ENCODE measurements around the gene SUCLG2.
"Not testable (repeated sequence)": the region's sequence is repeated elsewhere in the genome, so short reads cannot be mapped to it uniquely, and the experiment has no call there.

SUCLG2 gene

GRCh38 chr3:67584608-67585007 is 69.8 kb downstream of the SUCLG2 start:
- H3K4me1 ChIP-seq (ENCODE audit: control insufficient read depth, low read depth, low read length); DNase-seq; H3K4me2 ChIP-seq (ENCODE audit: low read length); H4K8ac ChIP-seq (ENCODE audit: low read depth, low read length); H3K4me3 ChIP-seq (ENCODE audit: low read length); H3K9ac ChIP-seq (ENCODE audit: low read length); H3K79me2 ChIP-seq (ENCODE audit: control insufficient read depth, insufficient read depth, low read length); H4K5ac ChIP-seq (ENCODE audit: low read length); H2BK15ac ChIP-seq (replicated peaks; ENCODE audit: low read depth); H3K36me3 ChIP-seq (ENCODE audit: control insufficient read depth, insufficient read depth, low read length); H3K27me3 ChIP-seq (ENCODE audit: insufficient read depth, low read length, poor library complexity); H3K23ac ChIP-seq (ENCODE audit: low read length); H2AK5ac ChIP-seq (ENCODE audit: low read length); H2BK5ac ChIP-seq (ENCODE audit: low read length); H2BK120ac ChIP-seq (ENCODE audit: low read depth, low read length); H3K79me1 ChIP-seq (ENCODE audit: low read length); H3K56ac ChIP-seq (ENCODE audit: low read length); H3K4ac ChIP-seq (ENCODE audit: low read depth, low read length); H3K18ac ChIP-seq (ENCODE audit: low read length); H3K27ac ChIP-seq (ENCODE audit: low read depth, low read length): not testable (repeated sequence)
- no CpG with 5 or more reads among the region's 3 CpGs for WGBS (ENCODE audit: extremely low coverage, insufficient coverage, low lambda C conversion rate)

- Histone ChIP-seq H3K4me1 (ENCODE audit: control insufficient read depth, low read depth, low read length) (no peaks in the 10 kb centered on the region), H3K79me1 (ENCODE audit: low read length) (no peaks in the 10 kb centered on the region), H3K4ac (ENCODE audit: low read depth, low read length) (no peak overlapping the region), H2BK15ac (replicated peaks; ENCODE audit: low read depth) (no peak overlapping the region), H4K8ac (ENCODE audit: low read depth, low read length) (no peak overlapping the region), H3K9ac (ENCODE audit: low read length) (no peak overlapping the region), H2AK5ac (ENCODE audit: low read length) (no peak overlapping the region), H3K27me3 (ENCODE audit: insufficient read depth, low read length, poor library complexity) (no peaks in the 10 kb centered on the region), H3K4me2 (ENCODE audit: low read length) (no peak overlapping the region), H3K23ac (ENCODE audit: low read length) (no peak overlapping the region), H3K27ac (ENCODE audit: low read depth, low read length) (no peak overlapping the region), H3K79me2 (ENCODE audit: control insufficient read depth, insufficient read depth, low read length) (no peaks in the 10 kb centered on the region), H4K5ac (ENCODE audit: low read length) (no peak overlapping the region), H3K56ac (ENCODE audit: low read length) (no peak overlapping the region), H2BK5ac (ENCODE audit: low read length) (no peak overlapping the region), H3K4me3 (ENCODE audit: low read length) (no peak overlapping the region), H3K18ac (ENCODE audit: low read length) (no peak overlapping the region), H2BK120ac (ENCODE audit: low read depth, low read length) (no peak overlapping the region), H3K36me3 (ENCODE audit: control insufficient read depth, insufficient read depth, low read length) (no peaks in the 10 kb centered on the region)
- no peak for DNase-seq
- no CpG with 5 or more reads among the region's 6 CpGs for WGBS (ENCODE audit: extremely low coverage, insufficient coverage, low lambda C conversion rate)
Measured at GRCh38 chr3:67580430-67581000, 73.9 kb downstream of the SUCLG2 start.

GRCh38 chr3:67578416-67578815 is 76.0 kb downstream of the SUCLG2 start:
- no peak overlapping the region for H3K4me2 ChIP-seq (ENCODE audit: low read length)
- whole genome bisulfite sequencing (ENCODE audit: extremely low coverage, insufficient coverage, low lambda C conversion rate), result no CpG with 5 or more reads among the region's 5 CpGs
- no peak overlapping the region for H3K9ac ChIP-seq (ENCODE audit: low read length)
- H3K79me1 ChIP-seq (ENCODE audit: low read length), result no peaks in the 10 kb centered on the region
- H3K79me2 ChIP-seq (ENCODE audit: control insufficient read depth, insufficient read depth, low read length), result no peaks in the 10 kb centered on the region
- no peak overlapping the region for H2BK5ac ChIP-seq (ENCODE audit: low read length)
- H3K27me3 ChIP-seq (ENCODE audit: insufficient read depth, low read length, poor library complexity), result no peaks in the 10 kb centered on the region
- no peak overlapping the region for H2BK120ac ChIP-seq (ENCODE audit: low read depth, low read length)
- H3K4me3 ChIP-seq (ENCODE audit: low read length), result no peak overlapping the region
- H3K18ac ChIP-seq (ENCODE audit: low read length), result no peak overlapping the region
- H4K8ac ChIP-seq (ENCODE audit: low read depth, low read length), result no peak overlapping the region
- no peaks in the 10 kb centered on the region for H3K36me3 ChIP-seq (ENCODE audit: control insufficient read depth, insufficient read depth, low read length)
- no peak overlapping the region for H3K27ac ChIP-seq (ENCODE audit: low read depth, low read length)
- H3K56ac ChIP-seq (ENCODE audit: low read length), result no peak overlapping the region
- no peak overlapping the region for H4K5ac ChIP-seq (ENCODE audit: low read length)
- H3K23ac ChIP-seq (ENCODE audit: low read length), result no peak overlapping the region
- peak; percentile 56 for DNase-seq
- H2AK5ac ChIP-seq (ENCODE audit: low read length), result no peak overlapping the region
- no peaks in the 10 kb centered on the region for H3K4me1 ChIP-seq (ENCODE audit: control insufficient read depth, low read depth, low read length)
- no peak overlapping the region for H2BK15ac ChIP-seq (replicated peaks; ENCODE audit: low read depth)
- H3K4ac ChIP-seq (ENCODE audit: low read depth, low read length), result no peak overlapping the region

GRCh38 chr3:67576441-67576840 is 78.0 kb downstream of the SUCLG2 start:
- Histone ChIP-seq H4K8ac (ENCODE audit: low read depth, low read length) (no peak overlapping the region), H3K18ac (ENCODE audit: low read length) (no peak overlapping the region), H3K4me2 (ENCODE audit: low read length) (no peak overlapping the region), H2BK15ac (replicated peaks; ENCODE audit: low read depth) (no peak overlapping the region), H3K36me3 (ENCODE audit: control insufficient read depth, insufficient read depth, low read length) (no peaks in the 10 kb centered on the region), H3K27me3 (ENCODE audit: insufficient read depth, low read length, poor library complexity) (no peaks in the 10 kb centered on the region), H3K4me1 (ENCODE audit: control insufficient read depth, low read depth, low read length) (no peaks in the 10 kb centered on the region), H3K79me1 (ENCODE audit: low read length) (no peaks in the 10 kb centered on the region), H3K4me3 (ENCODE audit: low read length) (no peak overlapping the region), H2BK120ac (ENCODE audit: low read depth, low read length) (no peak overlapping the region), H2AK5ac (ENCODE audit: low read length) (no peak overlapping the region), H3K9ac (ENCODE audit: low read length) (no peak overlapping the region), H3K27ac (ENCODE audit: low read depth, low read length) (no peak overlapping the region), H3K4ac (ENCODE audit: low read depth, low read length) (no peak overlapping the region), H2BK5ac (ENCODE audit: low read length) (no peak overlapping the region), H3K56ac (ENCODE audit: low read length) (no peak overlapping the region), H4K5ac (ENCODE audit: low read length) (no peak overlapping the region), H3K23ac (ENCODE audit: low read length) (no peak overlapping the region), H3K79me2 (ENCODE audit: control insufficient read depth, insufficient read depth, low read length) (no peaks in the 10 kb centered on the region)
- DNase-seq, result no peak
- no CpG with 5 or more reads among the region's 3 CpGs for WGBS (ENCODE audit: extremely low coverage, insufficient coverage, low lambda C conversion rate)

- Histone ChIP-seq H3K4me1 (ENCODE audit: control insufficient read depth, low read depth, low read length) (no peaks in the 10 kb centered on the region), H3K4ac (ENCODE audit: low read depth, low read length) (no peak overlapping the region), H2BK120ac (ENCODE audit: low read depth, low read length) (no peak overlapping the region), H2BK15ac (replicated peaks; ENCODE audit: low read depth) (no peak overlapping the region), H3K56ac (ENCODE audit: low read length) (no peak overlapping the region), H3K4me2 (ENCODE audit: low read length) (no peak overlapping the region), H3K27me3 (ENCODE audit: insufficient read depth, low read length, poor library complexity) (no peaks in the 10 kb centered on the region), H3K79me2 (ENCODE audit: control insufficient read depth, insufficient read depth, low read length) (no peaks in the 10 kb centered on the region), H2BK5ac (ENCODE audit: low read length) (no peak overlapping the region), H3K36me3 (ENCODE audit: control insufficient read depth, insufficient read depth, low read length) (no peaks in the 10 kb centered on the region), H3K4me3 (ENCODE audit: low read length) (no peak overlapping the region), H2AK5ac (ENCODE audit: low read length) (no peak overlapping the region), H3K27ac (ENCODE audit: low read depth, low read length) (no peak overlapping the region), H3K18ac (ENCODE audit: low read length) (no peak overlapping the region), H3K79me1 (ENCODE audit: low read length) (peaks cover 2% of the 10 kb centered on the region), H3K9ac (ENCODE audit: low read length) (no peak overlapping the region), H4K5ac (ENCODE audit: low read length) (no peak overlapping the region), H4K8ac (ENCODE audit: low read depth, low read length) (no peak overlapping the region), H3K23ac (ENCODE audit: low read length) (no peak overlapping the region)
- DNase-seq, result no peak
- no CpG with 5 or more reads among the region's 3 CpGs for WGBS (ENCODE audit: extremely low coverage, insufficient coverage, low lambda C conversion rate)
Measured at GRCh38 chr3:67569324-67569723, 85.1 kb downstream of the SUCLG2 start.

GRCh38 chr3:67567893-67568292 is 86.5 kb downstream of the SUCLG2 start:
- no peak overlapping the region for H3K4me2 ChIP-seq (ENCODE audit: low read length)
- H4K5ac ChIP-seq (ENCODE audit: low read length), result no peak overlapping the region
- no peak overlapping the region for H4K8ac ChIP-seq (ENCODE audit: low read depth, low read length)
- no peaks in the 10 kb centered on the region for H3K36me3 ChIP-seq (ENCODE audit: control insufficient read depth, insufficient read depth, low read length)
- H3K4me1 ChIP-seq (ENCODE audit: control insufficient read depth, low read depth, low read length), result no peaks in the 10 kb centered on the region
- no peak overlapping the region for H3K23ac ChIP-seq (ENCODE audit: low read length)
- no peak overlapping the region for H3K9ac ChIP-seq (ENCODE audit: low read length)
- H3K27ac ChIP-seq (ENCODE audit: low read depth, low read length), result no peak overlapping the region
- H3K56ac ChIP-seq (ENCODE audit: low read length), result no peak overlapping the region
- no peaks in the 10 kb centered on the region for H3K79me2 ChIP-seq (ENCODE audit: control insufficient read depth, insufficient read depth, low read length)
- H3K4me3 ChIP-seq (ENCODE audit: low read length), result no peak overlapping the region
- no CpG with 5 or more reads among the region's 5 CpGs for WGBS (ENCODE audit: extremely low coverage, insufficient coverage, low lambda C conversion rate)
- no peak overlapping the region for H2BK15ac ChIP-seq (replicated peaks; ENCODE audit: low read depth)
- H3K79me1 ChIP-seq (ENCODE audit: low read length), result peaks cover 2% of the 10 kb centered on the region
- H3K18ac ChIP-seq (ENCODE audit: low read length), result no peak overlapping the region
- H3K27me3 ChIP-seq (ENCODE audit: insufficient read depth, low read length, poor library complexity), result no peaks in the 10 kb centered on the region
- H2BK120ac ChIP-seq (ENCODE audit: low read depth, low read length), result no peak overlapping the region
- no peak overlapping the region for H2BK5ac ChIP-seq (ENCODE audit: low read length)
- no peak overlapping the region for H3K4ac ChIP-seq (ENCODE audit: low read depth, low read length)
- no peak overlapping the region for H2AK5ac ChIP-seq (ENCODE audit: low read length)
- DNase-seq, result no peak
